Hepatocyte (in vitro differentiated cells): ENCODE results near the gene C1orf53. TPM values are rescaled to one million over a fixed set of nuclear protein-coding genes. Genes with fewer than 3 reads are reported as not detected.

ENCODE experiments used
- DNase-seq: peaks from one replicate; pipeline ENCODE4 v3.0.0-alpha.2; 2016; ENCODE audit warnings: low spot score
- H2AFZ ChIP-seq: fragments of 200-600 bp; sonication (generic); 2 replicates; pipeline ENCODE4 v1.6.0; 2016; ENCODE audit warnings: antibody characterized with exemption, mild to moderate bottlenecking
- H3K27ac ChIP-seq: fragments of 200-600 bp; sonication (generic); 2 replicates; pipeline ENCODE4 v1.5.1; 2016; ENCODE audit warnings: mild to moderate bottlenecking
- H3K27me3 ChIP-seq: fragments of 200-600 bp; sonication (generic); 2 replicates; pipeline ENCODE4 v1.6.1; 2016
- H3K36me3 ChIP-seq: fragments of 200-600 bp; sonication (generic); replicated peaks from 2 replicates; pipeline ENCODE4 v1.5.1; 2016; ENCODE audit warnings: low read depth; ENCODE audit not compliant: insufficient read depth
- H3K4me1 ChIP-seq: fragments of 200-600 bp; sonication (generic); 2 replicates; pipeline ENCODE4 v1.5.1; 2016; ENCODE audit warnings: mild to moderate bottlenecking, moderate library complexity; ENCODE audit not compliant: insufficient read depth
- H3K4me2 ChIP-seq: fragments of 200-600 bp; sonication (generic); 2 replicates; pipeline ENCODE4 v1.6.0; 2016
- H3K4me3 ChIP-seq: fragments of 200-600 bp; sonication (generic); 2 replicates; pipeline ENCODE4 v1.5.1; 2016; ENCODE audit warnings: mild to moderate bottlenecking
- H3K79me2 ChIP-seq: fragments of 200-600 bp; sonication (generic); 2 replicates; pipeline ENCODE4 v1.6.0; 2017; ENCODE audit warnings: mild to moderate bottlenecking
- H3K9me2 ChIP-seq: fragments of 200-600 bp; sonication (generic); replicated peaks from 2 replicates; pipeline ENCODE4 v1.6.0; 2017; ENCODE audit warnings: mild to moderate bottlenecking; ENCODE audit not compliant: insufficient read depth
- H3K9me3 ChIP-seq: fragments of 200-600 bp; sonication (generic); 2 replicates; pipeline ENCODE4 v1.5.1; 2016; ENCODE audit warnings: low read depth, mild to moderate bottlenecking
- H4K20me1 ChIP-seq: fragments of 200-600 bp; sonication (generic); 2 replicates; pipeline ENCODE4 v1.6.0; 2016; ENCODE audit warnings: mild to moderate bottlenecking; ENCODE audit not compliant: insufficient read depth, poor library complexity, severe bottlenecking
- CTCF ChIP-seq: fragments of 200-600 bp; sonication (generic); IDR thresholded peaks from 2 replicates; pipeline ENCODE4 v1.5.1; 2016; ENCODE audit warnings: antibody characterized with exemption, mild to moderate bottlenecking; ENCODE audit not compliant: poor library complexity
- EZH2 ChIP-seq: fragments of 200-600 bp; sonication (generic); IDR thresholded peaks from 2 replicates; pipeline ENCODE4 v1.6.1; 2016; ENCODE audit warnings: antibody characterized with exemption, mild to moderate bottlenecking, borderline replicate concordance
- EZH2phosphoT487 ChIP-seq: fragments of 200-600 bp; sonication (generic); IDR thresholded peaks from one replicate; pipeline ENCODE4 v1.6.1; 2018; ENCODE audit warnings: antibody characterized with exemption, mild to moderate bottlenecking, low read depth, moderate library complexity; ENCODE audit not compliant: unreplicated experiment, severe bottlenecking
- WGBS: methylation state at CpG from one replicate; pipeline ENCODE4 v1.1.6; 2016; ENCODE audit warnings: low lambda C conversion rate; ENCODE audit errors: missing lambda C conversion rate; 5-methylcytosine and 5-hydroxymethylcytosine counted together
- polyA plus RNA-seq: library from polyadenylated mRNA; unstranded; fragments of >200 nt; fragmentation: Nextera tagmentation; extraction: Ambion mirVana; gene quantifications from 2 replicates; pipeline ENCODE4 v1.2.1, GENCODE V29; 2016
- total RNA-seq: library from RNA; depleted of rRNA; stranded (reverse); fragments of >200 nt; gene quantifications from 2 replicates; pipeline ENCODE4 v1.2.3, GENCODE V29; 2014

The C1orf53 gene
- total and polyA plus RNA-seq, 2 experiments from 2014 or later, result 9.0 to 15.7 TPM

GRCh38 chr1:197862221-197862620 is 40.2 kb upstream of the C1orf53 start:
- 79% methylated on average over 3 of the region's 3 CpGs for WGBS
- H3K27me3 ChIP-seq, result no peaks in the 10 kb centered on the region
- no peaks in the 10 kb centered on the region for H3K4me1 ChIP-seq
- H2AFZ ChIP-seq, result no peak overlapping the region
- H4K20me1 ChIP-seq, result no peaks in the 10 kb centered on the region
- no peaks in the 10 kb centered on the region for H3K36me3 ChIP-seq
- TF ChIP-seq EZH2phosphoT487 (no peak), CTCF (no peak), EZH2 (no peak)
- H3K9me2 ChIP-seq, result no peaks in the 10 kb centered on the region
- no peak for DNase-seq
- H3K4me2 ChIP-seq, result no peak overlapping the region
- no peak overlapping the region for H3K27ac ChIP-seq
- no peaks in the 10 kb centered on the region for H3K9me3 ChIP-seq
- no peak overlapping the region for H3K4me3 ChIP-seq
- H3K79me2 ChIP-seq, result no peaks in the 10 kb centered on the region

GRCh38 chr1:197862671-197863070 is 39.8 kb upstream of the C1orf53 start:
- no peak overlapping the region for H3K27ac ChIP-seq
- TF ChIP-seq CTCF (no peak), EZH2 (no peak)
- no peaks in the 10 kb centered on the region for H3K9me2 ChIP-seq

DNA sequence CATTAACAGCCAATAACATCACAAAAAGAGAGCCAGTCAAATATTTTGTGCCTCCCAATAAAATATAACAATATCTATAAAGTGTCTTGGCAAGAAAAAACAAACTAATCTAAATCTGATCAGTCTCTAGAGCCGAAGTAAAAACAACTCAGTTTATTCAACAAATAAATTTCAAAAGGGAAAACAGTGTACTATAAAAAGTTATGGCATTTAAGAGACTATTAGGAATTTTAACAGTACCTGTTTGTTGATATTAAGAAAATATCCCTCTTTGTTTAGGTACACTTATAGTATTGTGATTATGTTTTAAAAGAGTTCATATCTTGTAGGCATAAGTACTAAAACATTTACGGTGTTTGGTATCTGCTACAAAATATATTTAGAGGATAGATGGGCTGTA is 36.6 kb upstream of the C1orf53 start:
- Histone ChIP-seq H4K20me1 (no peaks in the 10 kb centered on the region), H3K27ac (no peak overlapping the region), H3K9me2 (no peaks in the 10 kb centered on the region), H3K79me2 (no peaks in the 10 kb centered on the region), H3K4me2 (no peak overlapping the region), H3K27me3 (no peaks in the 10 kb centered on the region), H3K4me1 (no peaks in the 10 kb centered on the region), H3K9me3 (no peaks in the 10 kb centered on the region), H3K4me3 (no peak overlapping the region), H3K36me3 (no peaks in the 10 kb centered on the region), H2AFZ (no peak overlapping the region)
- TF ChIP-seq EZH2, result no peak
- no peak for TF ChIP-seq CTCF
- TF ChIP-seq EZH2phosphoT487, result no peak
- no peak for DNase-seq
- WGBS, result 60% methylated on average over 2 of the region's 2 CpGs

More at GRCh38 chr1:197862671-197863070, 39.8 kb upstream of the C1orf53 start:
- H3K36me3 ChIP-seq, result no peaks in the 10 kb centered on the region
- no peak overlapping the region for H3K4me2 ChIP-seq
- H3K79me2 ChIP-seq, result no peaks in the 10 kb centered on the region
- no peaks in the 10 kb centered on the region for H3K27me3 ChIP-seq
- no peaks in the 10 kb centered on the region for H4K20me1 ChIP-seq
- no peak overlapping the region for H2AFZ ChIP-seq
- H3K9me3 ChIP-seq, result no peaks in the 10 kb centered on the region
- no peaks in the 10 kb centered on the region for H3K4me1 ChIP-seq
- H3K4me3 ChIP-seq, result no peak overlapping the region
- DNase-seq, result no peak
